SU-DHL-6 (cell line): ENCODE results near the gene FDX2.

Experiments used
- H2AFZ ChIP-seq: fragments of 200-600 bp; sonication (generic); 2 replicates; pipeline ENCODE4 v1.6.1; 2014; ENCODE audit warnings: low read depth, mild to moderate bottlenecking, moderate library complexity, mixed read lengths, antibody characterized with exemption, low read length; ENCODE audit not compliant: severe bottlenecking
- H3F3A ChIP-seq: fragments of 200-600 bp; shearing (Covaris generic); 2 replicates; pipeline ENCODE4 v1.6.0; 2016; ENCODE audit warnings: antibody characterized with exemption, mild to moderate bottlenecking; ENCODE audit not compliant: insufficient read depth
- H3K27ac ChIP-seq: fragments of 200-600 bp; sonication (generic); 2 replicates; pipeline ENCODE4 v1.5.1; 2016; ENCODE audit warnings: low read depth, mild to moderate bottlenecking, low read length, moderate library complexity, mixed read lengths
- H3K27me3 ChIP-seq: fragments of 200-600 bp; sonication (generic), shearing (Covaris generic); 2 replicates; pipeline ENCODE4 v1.6.0; 2014; ENCODE audit warnings: mild to moderate bottlenecking, low read length
- H3K36me3 ChIP-seq: fragments of 200-600 bp; sonication (generic); 2 replicates; pipeline ENCODE4 v1.6.1; 2014; ENCODE audit warnings: mild to moderate bottlenecking, low read length, mixed read lengths
- H3K4me2 ChIP-seq: fragments of 300-600, 200-600 bp; shearing (Covaris generic), sonication (generic); 2 replicates; pipeline ENCODE4 v1.6.0; 2014; ENCODE audit warnings: low read length, low read depth, mild to moderate bottlenecking; ENCODE audit not compliant: poor library complexity, severe bottlenecking
- H3K4me3 ChIP-seq: fragments of 200-600 bp; sonication (generic); 2 replicates; pipeline ENCODE4 v1.5.1; 2014; ENCODE audit warnings: antibody characterized with exemption, low read length, mild to moderate bottlenecking, mixed read lengths; ENCODE audit not compliant: insufficient read depth, poor library complexity, severe bottlenecking
- H3K79me2 ChIP-seq: fragments of 200-600 bp; sonication (generic); 2 replicates; pipeline ENCODE4 v1.6.1; 2014; ENCODE audit warnings: mild to moderate bottlenecking, low read length, moderate library complexity; ENCODE audit not compliant: insufficient read depth
- H3K9ac ChIP-seq: fragments of 200-600 bp; sonication (generic); 2 replicates; pipeline ENCODE4 v1.7.0; 2014; ENCODE audit warnings: mild to moderate bottlenecking, low read length
- H3K9me2 ChIP-seq: fragments of 200-600 bp; sonication (generic); replicated peaks from 2 replicates; pipeline ENCODE4 v1.6.1; 2014; ENCODE audit warnings: low read length; ENCODE audit not compliant: insufficient read depth
- H3K9me3 ChIP-seq: fragments of 200-600 bp; sonication (generic); 2 replicates; pipeline ENCODE4 v1.6.1; 2014; ENCODE audit warnings: low read length, mixed read lengths; ENCODE audit not compliant: insufficient read depth
- H4K20me1 ChIP-seq: fragments of 200-600 bp; sonication (generic); 2 replicates; pipeline ENCODE4 v1.6.1; 2014; ENCODE audit warnings: low read depth, mild to moderate bottlenecking, antibody characterized with exemption, low read length, moderate library complexity, mixed read lengths
- EZH2phosphoT487 ChIP-seq: fragments of 200-600 bp; sonication (generic), shearing (Covaris generic); conservative IDR thresholded peaks from 2 replicates; pipeline ENCODE4 v1.6.1; 2018; ENCODE audit warnings: mild to moderate bottlenecking, antibody characterized with exemption, low read length, moderate library complexity, mixed read lengths
- TF ChIP-seq, protein P1 (sequence below): fragments of 200-600 bp; sonication (generic); IDR thresholded peaks from one replicate; pipeline ENCODE4 v1.5.1; 2017; ENCODE audit warnings: antibody characterized with exemption, mild to moderate bottlenecking, low read length, moderate library complexity; ENCODE audit not compliant: insufficient read depth, poor library complexity, severe bottlenecking

Gene FDX2

DNA sequence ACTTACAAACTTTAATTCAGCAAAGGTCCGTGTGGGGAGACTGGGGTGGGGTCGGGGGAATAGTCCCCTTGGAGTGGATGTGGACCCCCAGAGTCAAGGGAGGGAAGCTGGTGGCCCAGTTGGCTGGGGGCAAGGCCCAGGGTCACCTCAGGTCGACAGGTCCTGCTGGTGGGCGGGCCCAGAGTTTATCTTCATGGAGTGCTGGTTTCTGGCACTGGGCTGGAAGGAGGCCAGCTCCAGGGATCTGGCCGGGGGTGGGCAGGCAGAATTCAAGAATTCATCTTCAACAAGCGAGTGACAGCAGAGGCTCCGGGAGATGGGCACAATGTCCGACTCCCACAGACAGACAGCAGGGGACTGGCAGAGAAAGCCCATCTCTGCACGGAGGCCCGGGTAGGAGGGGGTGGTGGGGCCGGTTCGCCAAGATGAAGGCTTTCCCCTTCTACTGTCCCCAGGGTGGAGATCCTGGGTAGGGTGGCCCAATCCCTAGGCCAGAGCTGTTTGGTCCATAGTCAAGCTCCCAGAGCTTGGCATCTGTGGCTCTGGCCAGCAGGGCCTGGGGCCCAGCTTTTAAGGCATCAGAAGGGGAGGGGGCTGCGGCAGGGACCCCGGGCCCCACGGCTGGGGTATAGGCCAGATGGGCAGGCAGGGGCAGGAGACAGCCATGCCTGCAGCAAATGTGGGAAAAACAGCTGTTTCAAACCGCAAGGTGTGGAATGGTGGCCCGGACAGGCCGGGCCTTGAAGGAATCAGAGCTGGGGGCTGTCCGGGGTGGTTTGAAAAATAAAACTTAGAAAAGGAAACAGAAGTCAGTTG, 622 bp upstream of the FDX2 start:
- H3K27me3 ChIP-seq = no peaks in the 10 kb centered on the region
- no peaks in the 10 kb centered on the region for H3K36me3 ChIP-seq
- no peaks in the 10 kb centered on the region for H3K9me2 ChIP-seq
- peak overlapping the region; percentile 61 for H3K4me2 ChIP-seq
- 0 out of 2 replicates have a peak overlapping the region, but pooled peaks have one; percentile 6 for H3K27ac ChIP-seq
- H3K9me3 ChIP-seq = no peaks in the 10 kb centered on the region
- no peak overlapping the region for H2AFZ ChIP-seq
- no peaks in the 10 kb centered on the region for H3F3A ChIP-seq
- H4K20me1 ChIP-seq = no peaks in the 10 kb centered on the region
- peak overlapping the region; percentile 68 for H3K4me3 ChIP-seq
- peak overlapping the region; percentile 72 for H3K9ac ChIP-seq
- H3K79me2 ChIP-seq = no peaks in the 10 kb centered on the region
- TF ChIP-seq, protein P1, sequence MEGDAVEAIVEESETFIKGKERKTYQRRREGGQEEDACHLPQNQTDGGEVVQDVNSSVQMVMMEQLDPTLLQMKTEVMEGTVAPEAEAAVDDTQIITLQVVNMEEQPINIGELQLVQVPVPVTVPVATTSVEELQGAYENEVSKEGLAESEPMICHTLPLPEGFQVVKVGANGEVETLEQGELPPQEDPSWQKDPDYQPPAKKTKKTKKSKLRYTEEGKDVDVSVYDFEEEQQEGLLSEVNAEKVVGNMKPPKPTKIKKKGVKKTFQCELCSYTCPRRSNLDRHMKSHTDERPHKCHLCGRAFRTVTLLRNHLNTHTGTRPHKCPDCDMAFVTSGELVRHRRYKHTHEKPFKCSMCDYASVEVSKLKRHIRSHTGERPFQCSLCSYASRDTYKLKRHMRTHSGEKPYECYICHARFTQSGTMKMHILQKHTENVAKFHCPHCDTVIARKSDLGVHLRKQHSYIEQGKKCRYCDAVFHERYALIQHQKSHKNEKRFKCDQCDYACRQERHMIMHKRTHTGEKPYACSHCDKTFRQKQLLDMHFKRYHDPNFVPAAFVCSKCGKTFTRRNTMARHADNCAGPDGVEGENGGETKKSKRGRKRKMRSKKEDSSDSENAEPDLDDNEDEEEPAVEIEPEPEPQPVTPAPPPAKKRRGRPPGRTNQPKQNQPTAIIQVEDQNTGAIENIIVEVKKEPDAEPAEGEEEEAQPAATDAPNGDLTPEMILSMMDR = no peak
- no peak for TF ChIP-seq EZH2phosphoT487

DNA sequence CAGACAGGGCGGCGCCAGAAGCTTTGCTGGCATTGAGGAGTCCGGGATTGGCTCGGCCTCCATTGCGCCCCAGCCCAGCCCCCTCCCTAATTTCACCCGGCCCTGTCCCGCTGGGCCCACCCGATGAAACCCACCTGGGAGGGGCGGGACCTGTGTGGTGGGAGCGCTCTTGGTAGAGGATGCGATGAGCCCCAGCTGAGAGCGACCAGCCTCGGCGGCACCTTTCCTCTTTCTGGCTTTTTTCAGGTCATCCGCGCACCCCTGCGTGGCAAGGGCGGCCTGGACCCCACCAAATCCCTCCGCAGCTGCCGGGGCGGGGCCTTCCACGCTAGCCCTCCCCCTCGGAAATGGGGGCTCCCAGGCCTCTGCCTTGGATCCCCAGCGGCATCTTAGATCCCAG, 6.4 kb downstream of the FDX2 start, which contains the start of gene ZGLP1:
Gene ZGLP1, minus strand, starts transcription at position 393 of the 400 bp plus-strand sequence.
- H2AFZ ChIP-seq = no peak within 1 kb of the TSS
- H3K9ac ChIP-seq = no peak within 1 kb of the TSS
- H3K27ac ChIP-seq = no peak within 1 kb of the TSS
- no peaks in the 10 kb centered on the region for H3F3A ChIP-seq
- no peaks in the 10 kb centered on the region for H3K27me3 ChIP-seq
- H3K36me3 ChIP-seq = no peaks in the 10 kb centered on the region
- no peaks in the 10 kb centered on the region for H4K20me1 ChIP-seq
- no peak within 1 kb of the TSS for H3K4me2 ChIP-seq
- H3K9me3 ChIP-seq = no peaks in the 10 kb centered on the region
- no peak within 1 kb of the TSS for H3K4me3 ChIP-seq
- TF ChIP-seq, protein P1 = no peak
- no peak for TF ChIP-seq EZH2phosphoT487
- no peaks in the 10 kb centered on the region for H3K9me2 ChIP-seq
- H3K79me2 ChIP-seq = no peaks in the 10 kb centered on the region

DNA sequence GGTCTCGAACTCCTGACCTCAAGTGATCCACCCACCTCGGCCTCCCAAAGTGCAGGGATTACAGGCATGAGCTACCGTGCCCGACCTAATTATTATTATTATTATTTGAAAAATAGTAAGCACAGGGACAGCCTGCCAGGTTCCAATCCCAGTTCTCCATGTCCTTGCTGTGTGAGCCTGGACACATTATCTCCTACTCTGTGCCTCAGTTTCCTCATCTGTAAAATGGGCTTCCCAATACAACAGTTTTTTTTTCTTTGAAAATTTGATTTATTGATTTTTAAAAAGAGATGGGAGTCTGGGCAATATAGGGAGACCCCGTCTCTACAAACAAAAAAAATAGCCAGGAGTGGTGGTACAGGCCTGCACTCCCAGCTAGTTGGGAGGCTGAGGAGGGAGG, 9.5 kb downstream of the FDX2 start:
- H3F3A ChIP-seq = no peaks in the 10 kb centered on the region

More for the DNA sequence above, 9.5 kb downstream of the FDX2 start:
- no peaks in the 10 kb centered on the region for H3K9me3 ChIP-seq
- no peak overlapping the region for H2AFZ ChIP-seq
- H3K36me3 ChIP-seq = no peaks in the 10 kb centered on the region
- no peaks in the 10 kb centered on the region for H3K79me2 ChIP-seq
- no peak overlapping the region for H3K9ac ChIP-seq
- no peak overlapping the region for H3K27ac ChIP-seq
- H3K4me2 ChIP-seq = no peak overlapping the region
- H3K9me2 ChIP-seq = no peaks in the 10 kb centered on the region
- H3K4me3 ChIP-seq = no peak overlapping the region
- H4K20me1 ChIP-seq = no peaks in the 10 kb centered on the region
- TF ChIP-seq EZH2phosphoT487 = no peak
- TF ChIP-seq, protein P1 = no peak
- no peaks in the 10 kb centered on the region for H3K27me3 ChIP-seq
